Endodermal cell (in vitro differentiated cells): Measurements from ENCODE around the gene ASTN1. TPM values are rescaled to one million over a fixed set of nuclear protein-coding genes. Genes with fewer than 3 reads are reported as not detected.

Source experiments
- DNase-seq: peaks from one replicate; pipeline ENCODE4 v3.0.0-alpha.2; 2017
- H3K27ac ChIP-seq: 2 replicates; pipeline ENCODE4 v1.5.1; 2013; ENCODE audit warnings: mild to moderate bottlenecking, low read depth, low read length, moderate library complexity
- H3K27me3 ChIP-seq: 2 replicates; pipeline ENCODE4 v1.6.1; 2013; ENCODE audit warnings: mild to moderate bottlenecking, low read length, moderate library complexity; ENCODE audit not compliant: insufficient read depth, control insufficient read depth, poor library complexity, severe bottlenecking
- H3K36me3 ChIP-seq: 2 replicates; pipeline ENCODE4 v1.7.0; 2013; ENCODE audit warnings: mild to moderate bottlenecking, low read length, moderate library complexity; ENCODE audit not compliant: control insufficient read depth, insufficient read depth
- H3K4me1 ChIP-seq: one replicate; pipeline ENCODE4 v1.7.0; 2013; ENCODE audit warnings: low read length; ENCODE audit not compliant: control insufficient read depth, insufficient read depth
- H3K4me3 ChIP-seq: 2 replicates; pipeline ENCODE4 v1.5.1; 2013; ENCODE audit warnings: mild to moderate bottlenecking, low read length, moderate library complexity
- H3K9ac ChIP-seq: 2 replicates; pipeline ENCODE4 v1.6.1; 2013; ENCODE audit warnings: mild to moderate bottlenecking, low read length, moderate library complexity; ENCODE audit not compliant: poor library complexity, severe bottlenecking; ENCODE audit errors: extremely low read depth
- H3K9me3 ChIP-seq: 2 replicates; pipeline ENCODE4 v1.6.1; 2013; ENCODE audit warnings: mild to moderate bottlenecking, low read length, moderate library complexity; ENCODE audit not compliant: control insufficient read depth
- H3K27ac Mint-ChIP-seq: 2 replicates; pipeline ENCODE4 v1.8.0; 2020; ENCODE audit warnings: mixed read lengths
- H3K27me3 Mint-ChIP-seq: 2 replicates; pipeline ENCODE4 v1.8.0; 2021; ENCODE audit warnings: mild to moderate bottlenecking, mixed read lengths; ENCODE audit not compliant: insufficient read depth
- H3K36me3 Mint-ChIP-seq: 2 replicates; pipeline ENCODE4 v1.8.0; 2020; ENCODE audit warnings: low read depth, mixed read lengths
- H3K4me1 Mint-ChIP-seq: 2 replicates; pipeline ENCODE4 v1.8.0; 2020; ENCODE audit warnings: mixed read lengths
- H3K4me3 Mint-ChIP-seq: 2 replicates; pipeline ENCODE4 v1.8.0; 2020; ENCODE audit warnings: mild to moderate bottlenecking, moderate library complexity, mixed read lengths
- H3K9me3 Mint-ChIP-seq: 2 replicates; pipeline ENCODE4 v1.8.0; 2020; ENCODE audit warnings: mild to moderate bottlenecking, mixed read lengths
- CTCF ChIP-seq: fragments of 200-600 bp; sonication (generic); conservative IDR thresholded peaks from 2 replicates; pipeline ENCODE4 v1.5.0; 2021; ENCODE audit warnings: antibody characterized with exemption, mild to moderate bottlenecking
- WGBS, 2 experiments: methylation state at CpG; one replicate each; pipeline versions ENCODE4 v1.1.5 to v1.1.7; 2013; ENCODE audit warnings: missing lambda C conversion rate in 2 of 2, mixed read lengths in 1 of 2; ENCODE audit not compliant: insufficient coverage in 1 of 2, insufficient read length in 1 of 2; 5-methylcytosine and 5-hydroxymethylcytosine counted together
- total RNA-seq, 2 donors: library from RNA; stranded (reverse); fragmentation: NEBNext Ultra II Directional in 1 of 2; extraction: Animal tissue kit (Norgen Biotek cat#: 25700) in 1 of 2; gene quantifications; 2 replicates in 1 of 2; 3 replicates in 1 of 2; pipeline ENCODE4 v1.2.1, GENCODE V29; 2021

Gene ASTN1
- total RNA-seq, 2 donors from 2014 or later, result 0.31 to 0.70 TPM

- TF ChIP-seq CTCF, result no peak
- Histone ChIP-seq H3K36me3 (no peaks in the 10 kb centered on the region), H3K9ac (no peak overlapping the region), H3K9me3 (no peaks in the 10 kb centered on the region), H3K4me1 (peaks cover 6% of the 10 kb centered on the region), H3K4me3 (no peak overlapping the region), H3K27ac (no peak overlapping the region), H3K27me3 (peaks cover 60% of the 10 kb centered on the region)
- Mint-ChIP-seq H3K4me3 (no peak overlapping the region), H3K27me3 (peaks cover 55% of the 10 kb centered on the region), H3K27ac (no peak overlapping the region), H3K36me3 (no peaks in the 10 kb centered on the region), H3K9me3 (no peaks in the 10 kb centered on the region), H3K4me1 (peaks cover 17% of the 10 kb centered on the region)
- 80 to 100% methylated on average over 1 of the region's 1 CpG for WGBS, 2 experiments
- no peak for DNase-seq
These were observed 58.3 kb downstream of the ASTN1 start for GRCh38 chr1:177106196-177106595.

- no peak for DNase-seq
- Histone ChIP-seq H3K9ac (no peak overlapping the region), H3K36me3 (no peaks in the 10 kb centered on the region), H3K9me3 (no peaks in the 10 kb centered on the region), H3K27ac (no peak overlapping the region), H3K4me3 (no peak overlapping the region), H3K4me1 (no peaks in the 10 kb centered on the region), H3K27me3 (peaks cover 57% of the 10 kb centered on the region)
- WGBS, 2 experiments, result 78 to 96% methylated on average over 1 to 2 of the region's 2 CpGs
- H3K4me1 Mint-ChIP-seq, result peaks cover 5% of the 10 kb centered on the region
- no peaks in the 10 kb centered on the region for H3K36me3 Mint-ChIP-seq
- H3K4me3 Mint-ChIP-seq, result no peak overlapping the region
- H3K27ac Mint-ChIP-seq, result no peak overlapping the region
- TF ChIP-seq CTCF, result no peak
- H3K27me3 Mint-ChIP-seq, result peaks cover 41% of the 10 kb centered on the region
- no peaks in the 10 kb centered on the region for H3K9me3 Mint-ChIP-seq
These were observed 61.3 kb downstream of the ASTN1 start for GRCh38 chr1:177103005-177103852.

DNA sequence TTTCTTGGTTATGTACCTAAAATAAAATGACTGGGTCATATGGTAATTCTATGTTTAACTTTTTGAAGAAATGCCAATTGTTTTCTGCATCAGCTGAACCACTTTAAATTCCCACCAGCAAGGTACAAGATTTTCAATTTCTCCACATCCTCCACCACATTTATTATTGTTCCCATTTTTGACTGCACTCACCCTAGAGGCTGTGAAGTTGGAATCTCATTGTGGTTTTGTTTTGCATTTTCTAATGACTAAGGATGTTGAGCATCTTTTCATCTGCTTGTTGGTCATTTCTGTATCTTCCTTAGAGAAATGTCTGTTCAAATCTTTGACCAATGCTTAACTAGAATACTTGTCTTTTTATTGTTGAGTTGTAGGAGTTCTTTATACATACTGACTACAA lies 72.5 kb downstream of the ASTN1 start:
- Histone ChIP-seq H3K36me3 (no peaks in the 10 kb centered on the region), H3K27me3 (peaks cover 46% of the 10 kb centered on the region), H3K4me1 (peaks cover 6% of the 10 kb centered on the region), H3K9me3 (no peaks in the 10 kb centered on the region), H3K9ac (no peak overlapping the region), H3K27ac (no peak overlapping the region), H3K4me3 (no peak overlapping the region)
- no peaks in the 10 kb centered on the region for H3K9me3 Mint-ChIP-seq
- no peak overlapping the region for H3K4me3 Mint-ChIP-seq
- H3K4me1 Mint-ChIP-seq, result peaks cover 18% of the 10 kb centered on the region
- no peak for TF ChIP-seq CTCF
- peaks cover 44% of the 10 kb centered on the region for H3K27me3 Mint-ChIP-seq
- no peak for DNase-seq
- H3K36me3 Mint-ChIP-seq, result no peaks in the 10 kb centered on the region
- no peak overlapping the region for H3K27ac Mint-ChIP-seq
